A549 (cell line): ENCODE data around the gene TAF7. TPM values are rescaled to one million over a fixed set of nuclear protein-coding genes. Genes with fewer than 3 reads are reported as not detected.
A peak's percentile ranks its signal among the peaks of the same experiment; 100 is the strongest.
"Not testable (repeated sequence)": the region's sequence is repeated elsewhere in the genome, so short reads cannot be mapped to it uniquely, and the experiment has no call there.

ENCODE experiments used
- ATAC-seq, 2 experiments: fragments of 200-7000 bp in 1 of 2; fragments of >200 bp in 1 of 2; cut with Nextera tagmentation in 1 of 2; cut with Tn5 transposase in 1 of 2; 3 replicates each; pipeline versions ENCODE4 v1.8.0 to v1.9.1; 2018 to 2020; ENCODE audit warnings: mild to moderate bottlenecking in 1 of 2, moderate library complexity in 1 of 2
- CTCF ChIA-PET: fragments of 300-600 bp; sonication (Branson Sonifier 250); formaldehyde crosslinking; extraction: SDS; loops from one replicate; lab custom pipeline; 2021; ENCODE audit warnings: antibody characterized with exemption, inconsistent platforms; lab: Yijun Ruan, JAX
- POLR2A ChIA-PET: fragments of 350-600 bp; formaldehyde crosslinking; extraction: SDS; loops from one replicate; lab custom pipeline; 2021; ENCODE audit warnings: antibody characterized with exemption, inconsistent platforms; lab: Yijun Ruan, JAX
- DNase-seq, 2 experiments: peaks; one replicate each; pipeline versions ENCODE4 v3.0.0 to v3.0.0-alpha.2; 2011 to 2016; ENCODE audit warnings: low read depth in 1 of 2, low spot score in 1 of 2
- FAIRE-seq: peaks from 2 replicates; lab custom pipeline; 2011; peaks lifted over from hg19 to GRCh38; lab: Jason Lieb, UNC
- H3K27ac ChIP-seq, 2 experiments: fragments of >200 bp; sonication (Bioruptor Twin); formaldehyde crosslinking; 3 replicates each; pipeline ENCODE4 v1.5.1; 2016 to 2017
- H3K4me1 ChIP-seq: fragments of >200 bp; sonication (Bioruptor Twin); formaldehyde crosslinking; 3 replicates; pipeline ENCODE4 v1.6.1; 2016
- H3K4me2 ChIP-seq: fragments of >200 bp; sonication (Bioruptor Twin); formaldehyde crosslinking; 3 replicates; pipeline ENCODE4 v1.6.1; 2016
- H3K4me3 ChIP-seq: fragments of >200 bp; sonication (Bioruptor Twin); formaldehyde crosslinking; 3 replicates; pipeline ENCODE4 v1.5.1; 2016
- H3K9me3 ChIP-seq: fragments of >200 bp; sonication (Bioruptor Twin); formaldehyde crosslinking; 3 replicates; pipeline ENCODE4 v1.6.1; 2016
- BHLHE40 ChIP-seq: IDR thresholded peaks from 2 replicates; pipeline ENCODE4 v1.6.1; 2012; ENCODE audit warnings: low read depth, low read length, inconsistent platforms
- CBX2 ChIP-seq: fragments of 200-600 bp; sonication (generic); IDR thresholded peaks from 2 replicates; pipeline ENCODE4 v1.6.1; 2016; ENCODE audit warnings: low read depth, mild to moderate bottlenecking, borderline replicate concordance
- CBX8 ChIP-seq: fragments of 200-600 bp; sonication (generic); IDR thresholded peaks from 2 replicates; pipeline ENCODE4 v1.6.1; 2016
- CEBPB ChIP-seq, 2 experiments: fragments of >200 bp in 1 of 2; sonication (Bioruptor Twin) in 1 of 2; formaldehyde crosslinking in 1 of 2; IDR thresholded peaks; 2 replicates each; pipeline ENCODE4 v1.6.1; 2012 to 2016
- CHD2 ChIP-seq: fragments of 150-350 bp; IDR thresholded peaks from 2 replicates; pipeline ENCODE4 v1.6.1; 2014; ENCODE audit warnings: low read length; ENCODE audit not compliant: partially characterized antibody
- EHF ChIP-seq: fragments of 250-450 bp; sonication (Bioruptor Pico); IDR thresholded peaks from 2 replicates; pipeline ENCODE4 v1.5.0; 2020; ENCODE audit warnings: mild to moderate bottlenecking
- EHMT2 ChIP-seq: fragments of 200-600 bp; sonication (generic); IDR thresholded peaks from 2 replicates; pipeline ENCODE4 v1.6.1; 2016; ENCODE audit warnings: antibody characterized with exemption, low read depth, mild to moderate bottlenecking, moderate library complexity
- EP300 ChIP-seq, 2 experiments: fragments of >200 bp; sonication (Bioruptor Twin); formaldehyde crosslinking; IDR thresholded peaks; 2 replicates in 1 of 2; 3 replicates in 1 of 2; pipeline ENCODE4 v1.6.1; 2016 to 2017
- FOXS1 ChIP-seq: fragments of 250-450 bp; sonication (Bioruptor Pico); IDR thresholded peaks from 2 replicates; pipeline ENCODE4 v1.5.0; 2020; ENCODE audit warnings: mild to moderate bottlenecking, moderate library complexity
- GATA3 ChIP-seq: IDR thresholded peaks from 2 replicates; pipeline ENCODE4 v1.6.1; 2012; ENCODE audit warnings: borderline replicate concordance
- HEYL ChIP-seq: fragments of 250-450 bp; sonication (Bioruptor Pico); IDR thresholded peaks from 2 replicates; pipeline ENCODE4 v1.8.0; 2021; ENCODE audit warnings: mild to moderate bottlenecking, moderate library complexity
- HOXA7 ChIP-seq: fragments of 250-450 bp; sonication (Bioruptor Pico); IDR thresholded peaks from 2 replicates; pipeline ENCODE4 v1.5.0; 2020; ENCODE audit warnings: mild to moderate bottlenecking, moderate library complexity
- JUN ChIP-seq, 2 experiments: fragments of >200 bp; sonication (Bioruptor Twin); formaldehyde crosslinking; IDR thresholded peaks; 2 replicates in 1 of 2; 3 replicates in 1 of 2; pipeline ENCODE4 v1.6.1; 2016 to 2017
- KDM5A ChIP-seq: fragments of 200-600 bp; sonication (generic); IDR thresholded peaks from 2 replicates; pipeline ENCODE4 v1.6.1; 2016; ENCODE audit warnings: antibody characterized with exemption, mild to moderate bottlenecking
- MAFK ChIP-seq: fragments of 450-650 bp; IDR thresholded peaks from 2 replicates; pipeline ENCODE4 v1.6.1; 2014; ENCODE audit not compliant: partially characterized antibody
- NPAS2 ChIP-seq: fragments of 250-450 bp; sonication (Bioruptor Pico); IDR thresholded peaks from 2 replicates; pipeline ENCODE4 v1.8.0; 2022; ENCODE audit warnings: mild to moderate bottlenecking, moderate library complexity, borderline replicate concordance
- PHF8 ChIP-seq: fragments of 200-600 bp; sonication (generic); IDR thresholded peaks from 2 replicates; pipeline ENCODE4 v1.6.1; 2016; ENCODE audit warnings: low read depth, mild to moderate bottlenecking, antibody characterized with exemption, moderate library complexity, borderline replicate concordance
- RFX5 ChIP-seq: fragments of 450-650 bp; IDR thresholded peaks from 2 replicates; pipeline ENCODE4 v1.7.1; 2014; ENCODE audit warnings: antibody characterized with exemption, mild to moderate bottlenecking, moderate library complexity
- SMC3 ChIP-seq: fragments of >200 bp; sonication (Bioruptor Twin); formaldehyde crosslinking; IDR thresholded peaks from 3 replicates; pipeline ENCODE4 v1.6.1; 2018; ENCODE audit warnings: inconsistent platforms
- ZC3H11A ChIP-seq: fragments of 450-650 bp; IDR thresholded peaks from 2 replicates; pipeline ENCODE4 v1.6.1; 2014; ENCODE audit warnings: antibody characterized with exemption, mild to moderate bottlenecking
- ZFP36 ChIP-seq: fragments of 450-650 bp; IDR thresholded peaks from 2 replicates; pipeline ENCODE4 v1.6.1; 2014; ENCODE audit warnings: borderline replicate concordance; ENCODE audit not compliant: partially characterized antibody
- ZNF302 ChIP-seq: fragments of 250-450 bp; sonication (Bioruptor Pico); IDR thresholded peaks from 2 replicates; pipeline ENCODE4 v1.9.0; 2021; ENCODE audit warnings: inconsistent platforms, mild to moderate bottlenecking, moderate library complexity
- WGBS: methylation state at CpG from one replicate; pipeline ENCODE4 v1.1.6; 2017; ENCODE audit errors: missing lambda C conversion rate; 5-methylcytosine and 5-hydroxymethylcytosine counted together
- polyA plus RNA-seq, 4 experiments: library from polyadenylated mRNA; depleted of rRNA in 3 of 4; stranded (reverse); fragments of >200 nt; fragmentation: RNase III in 1 of 4; extraction: RNeasy Plus Mini Kit Qiagen cat#74134 plus additional on column Dnase treatment in 1 of 4; gene quantifications; 2 replicates in 3 of 4; 3 replicates in 1 of 4; pipeline ENCODE4 v1.2.3, GENCODE V29; 2011 to 2017
- TF ChIP-seq, protein P1 (sequence below): fragments of 200-600 bp; sonication (generic); IDR thresholded peaks from 2 replicates; pipeline ENCODE4 v1.6.1; 2016; ENCODE audit warnings: antibody characterized with exemption, mild to moderate bottlenecking, moderate library complexity
- TF ChIP-seq, protein P2 (sequence below): fragments of >200 bp; sonication (Bioruptor Twin); formaldehyde crosslinking; IDR thresholded peaks from 3 replicates; pipeline ENCODE4 v1.6.1; 2016
- TF ChIP-seq, protein P3 (sequence below): IDR thresholded peaks from 2 replicates; pipeline ENCODE4 v1.6.1; 2012; ENCODE audit warnings: low read depth, borderline replicate concordance
- TF ChIP-seq, protein P4 (sequence below): fragments of 450-650 bp; IDR thresholded peaks from 2 replicates; pipeline ENCODE4 v1.6.1; 2014; ENCODE audit warnings: antibody characterized with exemption
- TF ChIP-seq, protein P5 (sequence below): fragments of 150-350 bp; IDR thresholded peaks from 2 replicates; pipeline ENCODE4 v1.6.1; 2014; ENCODE audit warnings: low read depth, mild to moderate bottlenecking, low read length

The TAF7 gene
- polyA plus RNA-seq, 2 of the 4 experiments (the other 2 are of a cell fraction), result 67.3 to 90.6 TPM

DNA sequence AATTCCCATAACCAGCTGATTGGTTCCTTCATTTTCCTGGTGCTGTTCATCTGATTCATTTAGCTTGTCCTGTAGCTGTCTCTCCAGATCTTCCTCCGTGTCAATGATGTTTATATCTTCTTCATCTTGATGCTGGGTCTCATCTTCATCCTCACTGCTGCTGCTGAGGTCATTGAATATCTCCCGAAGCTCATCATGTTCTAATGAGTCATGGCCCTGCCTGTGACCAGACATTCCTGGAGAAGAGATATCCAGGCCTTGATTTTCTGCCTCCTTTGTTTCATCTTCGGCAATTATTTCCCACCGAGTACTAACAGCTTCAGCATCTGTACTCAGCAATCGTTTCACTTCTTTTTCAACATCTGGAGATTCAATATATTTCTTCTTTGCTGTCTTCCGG, 1.4 kb downstream of the TAF7 start:
- Histone ChIP-seq H3K4me3 (peak overlapping the region; percentile 68; the same call in 2 of the 3 replicates), H3K27ac (no peak overlapping the region)
- CTCF ChIA-PET, result interaction anchor here (1.0 to 5.1 kb wide), 16 partner anchors 8 to 245 kb away, joined by 3 to 45 read pairs (median 7); partner anchors contain the start of genes PCDHB2, PCDHB8, PCDHGA1 and PCDHGA2
- TF ChIP-seq BHLHE40 (no peak), FOXS1 (no peak), HOXA7 (CRISPR knock-in tag) (no peak), EP300 (IDR thresholded peaks at IDR 0.05) (no peak), EHMT2 (no peak), EHF (CRISPR knock-in tag) (no peak), ZFP36 (no peak), PHF8 (no peak), NPAS2 (CRISPR knock-in tag) (no peak), SMC3 (no peak)
- TF ChIP-seq, protein P1, sequence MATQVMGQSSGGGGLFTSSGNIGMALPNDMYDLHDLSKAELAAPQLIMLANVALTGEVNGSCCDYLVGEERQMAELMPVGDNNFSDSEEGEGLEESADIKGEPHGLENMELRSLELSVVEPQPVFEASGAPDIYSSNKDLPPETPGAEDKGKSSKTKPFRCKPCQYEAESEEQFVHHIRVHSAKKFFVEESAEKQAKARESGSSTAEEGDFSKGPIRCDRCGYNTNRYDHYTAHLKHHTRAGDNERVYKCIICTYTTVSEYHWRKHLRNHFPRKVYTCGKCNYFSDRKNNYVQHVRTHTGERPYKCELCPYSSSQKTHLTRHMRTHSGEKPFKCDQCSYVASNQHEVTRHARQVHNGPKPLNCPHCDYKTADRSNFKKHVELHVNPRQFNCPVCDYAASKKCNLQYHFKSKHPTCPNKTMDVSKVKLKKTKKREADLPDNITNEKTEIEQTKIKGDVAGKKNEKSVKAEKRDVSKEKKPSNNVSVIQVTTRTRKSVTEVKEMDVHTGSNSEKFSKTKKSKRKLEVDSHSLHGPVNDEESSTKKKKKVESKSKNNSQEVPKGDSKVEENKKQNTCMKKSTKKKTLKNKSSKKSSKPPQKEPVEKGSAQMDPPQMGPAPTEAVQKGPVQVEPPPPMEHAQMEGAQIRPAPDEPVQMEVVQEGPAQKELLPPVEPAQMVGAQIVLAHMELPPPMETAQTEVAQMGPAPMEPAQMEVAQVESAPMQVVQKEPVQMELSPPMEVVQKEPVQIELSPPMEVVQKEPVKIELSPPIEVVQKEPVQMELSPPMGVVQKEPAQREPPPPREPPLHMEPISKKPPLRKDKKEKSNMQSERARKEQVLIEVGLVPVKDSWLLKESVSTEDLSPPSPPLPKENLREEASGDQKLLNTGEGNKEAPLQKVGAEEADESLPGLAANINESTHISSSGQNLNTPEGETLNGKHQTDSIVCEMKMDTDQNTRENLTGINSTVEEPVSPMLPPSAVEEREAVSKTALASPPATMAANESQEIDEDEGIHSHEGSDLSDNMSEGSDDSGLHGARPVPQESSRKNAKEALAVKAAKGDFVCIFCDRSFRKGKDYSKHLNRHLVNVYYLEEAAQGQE, result no peak
- TF ChIP-seq, all 56 proteins: peak for 0
- no peak for ATAC-seq
- no peak for DNase-seq
- H3K4me1 ChIP-seq, result no peaks in the 10 kb centered on the region
- POLR2A ChIA-PET, result interaction anchor here (1.9 to 2.4 kb wide), 3 partner anchors 11 to 31 kb away, joined by 7 to 33 read pairs (median 15); partner anchors contain the start of genes PCDHGA1, PCDHGA2 and PCDHGB1
- peaks cover 83% of the 10 kb centered on the region for H3K9me3 ChIP-seq
- whole genome bisulfite sequencing, result 83% methylated on average over 6 of the region's 6 CpGs
- FAIRE-seq, result no peak
- H3K4me2 ChIP-seq, result no peak overlapping the region

DNA sequence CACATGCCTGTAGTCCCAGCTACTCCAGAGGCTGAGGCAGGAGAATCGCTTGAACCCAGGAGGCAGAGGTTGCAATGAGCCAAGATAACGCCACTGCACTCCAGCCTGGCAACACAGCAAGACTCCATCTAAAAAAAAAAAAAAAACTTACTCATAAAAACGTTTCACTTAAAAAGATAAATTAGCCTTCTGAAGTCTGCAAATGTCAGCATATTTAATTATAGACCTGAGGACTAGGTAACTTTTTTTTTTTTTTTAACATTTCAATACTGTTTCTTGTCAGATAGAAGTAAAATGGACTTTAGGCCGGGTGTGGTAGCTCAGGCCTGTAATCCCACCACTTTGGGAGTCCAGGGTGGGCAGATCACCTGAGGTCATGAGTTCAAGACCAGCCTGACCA, 3.6 kb downstream of the TAF7 start:
- POLR2A ChIA-PET, result interaction anchor here (0.7 kb wide), 1 partner anchor 250 kb away, joined by 4 read pairs; no protein-coding TSS in a partner anchor
- H3K9me3 ChIP-seq, result peaks cover 88% of the 10 kb centered on the region
- CTCF ChIA-PET, result not testable (repeated sequence)

DNA sequence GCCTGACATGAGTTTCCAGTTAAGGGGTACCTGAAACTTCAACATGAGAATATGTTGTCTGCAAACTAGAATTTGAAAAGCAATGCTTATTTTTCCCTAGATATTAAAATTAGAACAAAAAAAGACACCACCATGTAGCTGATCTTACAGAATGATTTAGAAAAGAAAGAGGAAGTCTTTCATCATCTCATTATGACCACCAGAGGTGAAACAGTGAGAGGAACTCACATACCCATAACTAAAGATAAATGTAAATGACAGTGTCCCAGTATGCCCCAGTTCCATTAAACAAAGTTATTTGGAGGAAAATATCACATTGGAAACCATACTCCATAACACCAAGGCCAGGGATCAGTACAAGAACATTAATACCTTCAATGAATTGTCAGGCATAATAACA, 6.9 kb downstream of the TAF7 start:
- FAIRE-seq (no peak), DNase-seq (no peak), ATAC-seq (no peak)
- Histone ChIP-seq H3K27ac (no peak overlapping the region), H3K9me3 (peaks cover 72% of the 10 kb centered on the region), H3K4me1 (no peaks in the 10 kb centered on the region), H3K4me2 (no peak overlapping the region), H3K4me3 (no peak overlapping the region)
- CTCF ChIA-PET, result no interaction called here
- POLR2A ChIA-PET, result no interaction called here
- TF ChIP-seq CHD2 (no peak), HEYL (CRISPR knock-in tag) (no peak), GATA3 (no peak), CBX8 (no peak), CBX2 (no peak), KDM5A (no peak), JUN (IDR thresholded peaks at IDR 0.05) (no peak), CEBPB (IDR thresholded peaks at IDR 0.05) (no peak), ZC3H11A (no peak), EP300 (IDR thresholded peaks at IDR 0.05) (no peak), NPAS2 (CRISPR knock-in tag) (no peak), ZNF302 (no peak), RFX5 (no peak)
- TF ChIP-seq, protein P2, sequence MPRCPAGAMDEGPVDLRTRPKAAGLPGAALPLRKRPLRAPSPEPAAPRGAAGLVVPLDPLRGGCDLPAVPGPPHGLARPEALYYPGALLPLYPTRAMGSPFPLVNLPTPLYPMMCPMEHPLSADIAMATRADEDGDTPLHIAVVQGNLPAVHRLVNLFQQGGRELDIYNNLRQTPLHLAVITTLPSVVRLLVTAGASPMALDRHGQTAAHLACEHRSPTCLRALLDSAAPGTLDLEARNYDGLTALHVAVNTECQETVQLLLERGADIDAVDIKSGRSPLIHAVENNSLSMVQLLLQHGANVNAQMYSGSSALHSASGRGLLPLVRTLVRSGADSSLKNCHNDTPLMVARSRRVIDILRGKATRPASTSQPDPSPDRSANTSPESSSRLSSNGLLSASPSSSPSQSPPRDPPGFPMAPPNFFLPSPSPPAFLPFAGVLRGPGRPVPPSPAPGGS, result no peak
- TF ChIP-seq, protein P3, sequence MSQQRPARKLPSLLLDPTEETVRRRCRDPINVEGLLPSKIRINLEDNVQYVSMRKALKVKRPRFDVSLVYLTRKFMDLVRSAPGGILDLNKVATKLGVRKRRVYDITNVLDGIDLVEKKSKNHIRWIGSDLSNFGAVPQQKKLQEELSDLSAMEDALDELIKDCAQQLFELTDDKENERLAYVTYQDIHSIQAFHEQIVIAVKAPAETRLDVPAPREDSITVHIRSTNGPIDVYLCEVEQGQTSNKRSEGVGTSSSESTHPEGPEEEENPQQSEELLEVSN, result no peak
- TF ChIP-seq, protein P4, sequence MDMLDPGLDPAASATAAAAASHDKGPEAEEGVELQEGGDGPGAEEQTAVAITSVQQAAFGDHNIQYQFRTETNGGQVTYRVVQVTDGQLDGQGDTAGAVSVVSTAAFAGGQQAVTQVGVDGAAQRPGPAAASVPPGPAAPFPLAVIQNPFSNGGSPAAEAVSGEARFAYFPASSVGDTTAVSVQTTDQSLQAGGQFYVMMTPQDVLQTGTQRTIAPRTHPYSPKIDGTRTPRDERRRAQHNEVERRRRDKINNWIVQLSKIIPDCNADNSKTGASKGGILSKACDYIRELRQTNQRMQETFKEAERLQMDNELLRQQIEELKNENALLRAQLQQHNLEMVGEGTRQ, result no peak
- TF ChIP-seq, protein P5, sequence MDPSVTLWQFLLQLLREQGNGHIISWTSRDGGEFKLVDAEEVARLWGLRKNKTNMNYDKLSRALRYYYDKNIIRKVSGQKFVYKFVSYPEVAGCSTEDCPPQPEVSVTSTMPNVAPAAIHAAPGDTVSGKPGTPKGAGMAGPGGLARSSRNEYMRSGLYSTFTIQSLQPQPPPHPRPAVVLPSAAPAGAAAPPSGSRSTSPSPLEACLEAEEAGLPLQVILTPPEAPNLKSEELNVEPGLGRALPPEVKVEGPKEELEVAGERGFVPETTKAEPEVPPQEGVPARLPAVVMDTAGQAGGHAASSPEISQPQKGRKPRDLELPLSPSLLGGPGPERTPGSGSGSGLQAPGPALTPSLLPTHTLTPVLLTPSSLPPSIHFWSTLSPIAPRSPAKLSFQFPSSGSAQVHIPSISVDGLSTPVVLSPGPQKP, result no peak

More for the DNA sequence above, 3.6 kb downstream of the TAF7 start:
- H3K27ac ChIP-seq, ATAC-seq, H3K4me3 ChIP-seq, H3K4me1 ChIP-seq, H3K4me2 ChIP-seq, FAIRE-seq, DNase-seq: not testable (repeated sequence)
- peak; percentile 51 for TF ChIP-seq MAFK
- WGBS, result 74% methylated on average over 4 of the region's 4 CpGs
